IPS DF 6.9 (cell line): ENCODE measurements around the gene CR2.
"Not testable (repeated sequence)": the region's sequence is repeated elsewhere in the genome, so short reads cannot be mapped to it uniquely, and the experiment has no call there.

Experiments used
- DNase-seq: peaks from one replicate; pipeline ENCODE4 v3.0.0-alpha.2; 2013; ENCODE audit warnings: low read depth, low spot score
- H3K27ac ChIP-seq: one replicate; pipeline ENCODE4 v1.5.1; 2013; ENCODE audit warnings: low read length, control low read depth
- H3K27me3 ChIP-seq: 2 replicates; pipeline ENCODE4 v1.6.1; 2013; ENCODE audit warnings: mild to moderate bottlenecking, low read length; ENCODE audit not compliant: control insufficient read depth, insufficient read depth
- H3K36me3 ChIP-seq: 2 replicates; pipeline ENCODE4 v1.6.1; 2013; ENCODE audit warnings: low read length; ENCODE audit not compliant: control insufficient read depth, insufficient read depth
- H3K4me1 ChIP-seq: 2 replicates; pipeline ENCODE4 v1.6.1; 2013; ENCODE audit warnings: low read length; ENCODE audit not compliant: control insufficient read depth, insufficient read depth
- H3K4me3 ChIP-seq: 2 replicates; pipeline ENCODE4 v1.5.1; 2013; ENCODE audit warnings: mild to moderate bottlenecking, low read length
- H3K9me3 ChIP-seq: 2 replicates; pipeline ENCODE4 v1.6.1; 2013; ENCODE audit warnings: low read length, inconsistent platforms; ENCODE audit not compliant: control insufficient read depth, insufficient read depth
- WGBS: extraction: QIAGEN DNeasy Blood & Tissue Kit; methylation state at CpG from one replicate; pipeline ENCODE4 v1.1.7; 2013; ENCODE audit warnings: mixed read lengths, missing lambda C conversion rate; ENCODE audit not compliant: insufficient read length, insufficient coverage; 5-methylcytosine and 5-hydroxymethylcytosine counted together

CR2 gene

GRCh38 chr1:207486198-207486597 is 32.1 kb downstream of the CR2 start:
- DNase-seq: no peak
- H3K9me3 ChIP-seq: no peaks in the 10 kb centered on the region
- H3K4me3 ChIP-seq: no peak overlapping the region
- H3K27ac ChIP-seq: no peak overlapping the region
- H3K36me3 ChIP-seq: no peaks in the 10 kb centered on the region
- no peaks in the 10 kb centered on the region for H3K27me3 ChIP-seq
- WGBS: no CpG with 5 or more reads among the region's 3 CpGs
- H3K4me1 ChIP-seq: no peaks in the 10 kb centered on the region

GRCh38 chr1:207487636-207488035 is 33.5 kb downstream of the CR2 start:
- Histone ChIP-seq H3K9me3 (no peaks in the 10 kb centered on the region), H3K27ac (no peak overlapping the region), H3K27me3 (no peaks in the 10 kb centered on the region), H3K36me3 (no peaks in the 10 kb centered on the region), H3K4me1 (no peaks in the 10 kb centered on the region), H3K4me3 (no peak overlapping the region)
- WGBS: no CpG with 5 or more reads among the region's 4 CpGs
- no peak for DNase-seq

- WGBS: no CpG with 5 or more reads among the region's 3 CpGs
These were observed 39.1 kb downstream of the CR2 start for GRCh38 chr1:207493212-207493611.

GRCh38 chr1:207494171-207494570 is 40.0 kb downstream of the CR2 start:
- DNase-seq: no peak
- H3K9me3 ChIP-seq: no peaks in the 10 kb centered on the region
- no peaks in the 10 kb centered on the region for H3K36me3 ChIP-seq
- peaks cover 6% of the 10 kb centered on the region; the same call in 1 of the 2 replicates for H3K27me3 ChIP-seq
- WGBS: no CpG with 5 or more reads among the region's 1 CpG
- H3K4me1 ChIP-seq: peaks cover 3% of the 10 kb centered on the region; the same call in 1 of the 2 replicates
- no peak overlapping the region for H3K27ac ChIP-seq
- H3K4me3 ChIP-seq: no peak overlapping the region

More at GRCh38 chr1:207493212-207493611, 39.1 kb downstream of the CR2 start:
- Histone ChIP-seq H3K36me3 (no peaks in the 10 kb centered on the region), H3K9me3 (no peaks in the 10 kb centered on the region), H3K4me3 (no peak overlapping the region), H3K4me1 (peaks cover 3% of the 10 kb centered on the region; the same call in 1 of the 2 replicates), H3K27me3 (peaks cover 6% of the 10 kb centered on the region; the same call in 1 of the 2 replicates), H3K27ac (no peak overlapping the region)
- DNase-seq: no peak

GRCh38 chr1:207495281-207495680 is 41.2 kb downstream of the CR2 start:
- not testable (repeated sequence) for H3K36me3 ChIP-seq, H3K4me1 ChIP-seq, DNase-seq, H3K9me3 ChIP-seq, H3K27me3 ChIP-seq, H3K4me3 ChIP-seq, H3K27ac ChIP-seq
- no CpG with 5 or more reads among the region's 8 CpGs for WGBS

GRCh38 chr1:207495801-207496792 is 42.0 kb downstream of the CR2 start, which contains the start of gene CR1:
Gene CR1, plus strand, starts transcription at chr1:207496157. Its CDS starts 111 bp downstream, at chr1:207496268.
- DNase-seq: no peak
- H3K4me1 ChIP-seq: peaks cover 3% of the 10 kb centered on the region; the same call in 1 of the 2 replicates
- no peaks in the 10 kb centered on the region for H3K9me3 ChIP-seq
- H3K27ac ChIP-seq: no peak within 1 kb of the TSS
- peak within 1 kb of the TSS; percentile 44; the same call in 1 of the 2 replicates for H3K4me3 ChIP-seq
- H3K27me3 ChIP-seq: peaks cover 6% of the 10 kb centered on the region; the same call in 1 of the 2 replicates
- WGBS: no CpG with 5 or more reads among the region's 68 CpGs
- H3K36me3 ChIP-seq: no peaks in the 10 kb centered on the region

GRCh38 chr1:207497941-207498340 is 43.8 kb downstream of the CR2 start:
- H3K9me3 ChIP-seq: no peaks in the 10 kb centered on the region
- H3K36me3 ChIP-seq: no peaks in the 10 kb centered on the region
- no peak overlapping the region for H3K4me3 ChIP-seq
- DNase-seq: no peak
- H3K27me3 ChIP-seq: peaks cover 6% of the 10 kb centered on the region; the same call in 1 of the 2 replicates
- peaks cover 3% of the 10 kb centered on the region; the same call in 1 of the 2 replicates for H3K4me1 ChIP-seq
- no peak overlapping the region for H3K27ac ChIP-seq
- no CpG with 5 or more reads among the region's 5 CpGs for WGBS

GRCh38 chr1:207499573-207499972 is 45.4 kb downstream of the CR2 start:
- peaks cover 6% of the 10 kb centered on the region; the same call in 1 of the 2 replicates for H3K27me3 ChIP-seq
- peaks cover 3% of the 10 kb centered on the region; the same call in 1 of the 2 replicates for H3K4me1 ChIP-seq
- no peak overlapping the region for H3K4me3 ChIP-seq
- H3K36me3 ChIP-seq: no peaks in the 10 kb centered on the region
- H3K9me3 ChIP-seq: no peaks in the 10 kb centered on the region
- DNase-seq: peak; percentile 39
- H3K27ac ChIP-seq: no peak overlapping the region
- WGBS: no CpG with 5 or more reads among the region's 4 CpGs

- H3K9me3 ChIP-seq: no peaks in the 10 kb centered on the region
- WGBS: no CpG with 5 or more reads among the region's 3 CpGs
- DNase-seq: no peak
- H3K4me3 ChIP-seq: no peak overlapping the region
- H3K36me3 ChIP-seq: no peaks in the 10 kb centered on the region
- H3K27ac ChIP-seq: no peak overlapping the region
- peaks cover 3% of the 10 kb centered on the region; the same call in 1 of the 2 replicates for H3K4me1 ChIP-seq
- H3K27me3 ChIP-seq: peaks cover 6% of the 10 kb centered on the region; the same call in 1 of the 2 replicates
These were observed 46.2 kb downstream of the CR2 start for GRCh38 chr1:207500306-207500705.

- Histone ChIP-seq H3K27me3 (peaks cover 6% of the 10 kb centered on the region; the same call in 1 of the 2 replicates), H3K36me3 (no peaks in the 10 kb centered on the region), H3K4me1 (peaks cover 1% of the 10 kb centered on the region; the same call in 1 of the 2 replicates), H3K4me3 (no peak overlapping the region), H3K9me3 (no peaks in the 10 kb centered on the region), H3K27ac (no peak overlapping the region)
- no CpG with 5 or more reads among the region's 5 CpGs for WGBS
- DNase-seq: no peak
These were observed 46.9 kb downstream of the CR2 start for GRCh38 chr1:207501071-207501470.
